HUES64 (cell line): ENCODE results near the gene OR2AT4.
"Not testable (repeated sequence)": the region's sequence is repeated elsewhere in the genome, so short reads cannot be mapped to it uniquely, and the experiment has no call there.

Source experiments
- H3K27ac ChIP-seq: 2 replicates; pipeline ENCODE4 v1.7.0; 2013; ENCODE audit warnings: low read depth, low read length, inconsistent platforms
- H3K27me3 ChIP-seq: 2 replicates; pipeline ENCODE4 v1.6.1; 2013; ENCODE audit warnings: mild to moderate bottlenecking, low read length; ENCODE audit not compliant: insufficient read depth
- H3K36me3 ChIP-seq: 2 replicates; pipeline ENCODE4 v1.6.1; 2013; ENCODE audit warnings: mild to moderate bottlenecking, low read length; ENCODE audit not compliant: insufficient read depth
- H3K4me1 ChIP-seq: 2 replicates; pipeline ENCODE4 v1.6.1; 2013; ENCODE audit warnings: mild to moderate bottlenecking, low read length, moderate library complexity; ENCODE audit not compliant: insufficient read depth
- H3K4me3 ChIP-seq: 2 replicates; pipeline ENCODE4 v1.5.1; 2013; ENCODE audit warnings: mild to moderate bottlenecking, low read length, moderate library complexity
- H3K9ac ChIP-seq: 2 replicates; pipeline ENCODE4 v1.6.1; 2013; ENCODE audit warnings: mild to moderate bottlenecking, low read depth, low read length
- H3K9me3 ChIP-seq: 2 replicates; pipeline ENCODE4 v1.6.1; 2013; ENCODE audit warnings: low read depth, low read length; ENCODE audit not compliant: insufficient read depth
- WGBS: fragments of 150-250, 120-280 bp; methylation state at CpG from one replicate; pipeline ENCODE4 v1.1.7; 2013; ENCODE audit warnings: missing lambda C conversion rate; 5-methylcytosine and 5-hydroxymethylcytosine counted together

OR2AT4 gene

DNA sequence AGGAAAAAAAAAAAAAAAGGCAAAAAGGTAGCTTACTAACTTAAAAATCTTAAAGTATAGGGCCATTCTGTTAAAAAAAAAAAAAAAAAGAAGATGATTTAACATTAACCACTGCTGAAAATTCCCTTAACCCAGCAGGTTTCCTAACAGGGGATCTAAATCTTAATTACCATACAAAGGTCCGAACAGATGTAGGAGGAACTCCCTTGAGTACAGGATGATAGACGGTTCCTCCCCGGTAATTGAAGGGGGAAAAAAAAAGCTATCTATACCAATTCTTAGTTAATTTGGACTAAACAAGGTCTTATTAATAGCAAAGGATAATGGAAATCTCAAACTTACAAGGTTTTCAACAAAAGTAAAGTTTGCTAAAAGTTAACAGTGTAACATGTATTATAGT, 54.9 kb downstream of the OR2AT4 start:
- H3K27ac ChIP-seq, H3K9ac ChIP-seq, H3K4me3 ChIP-seq, H3K9me3 ChIP-seq, H3K36me3 ChIP-seq, H3K4me1 ChIP-seq, H3K27me3 ChIP-seq: not testable (repeated sequence)
- no CpG with 5 or more reads among the region's 3 CpGs for WGBS

DNA sequence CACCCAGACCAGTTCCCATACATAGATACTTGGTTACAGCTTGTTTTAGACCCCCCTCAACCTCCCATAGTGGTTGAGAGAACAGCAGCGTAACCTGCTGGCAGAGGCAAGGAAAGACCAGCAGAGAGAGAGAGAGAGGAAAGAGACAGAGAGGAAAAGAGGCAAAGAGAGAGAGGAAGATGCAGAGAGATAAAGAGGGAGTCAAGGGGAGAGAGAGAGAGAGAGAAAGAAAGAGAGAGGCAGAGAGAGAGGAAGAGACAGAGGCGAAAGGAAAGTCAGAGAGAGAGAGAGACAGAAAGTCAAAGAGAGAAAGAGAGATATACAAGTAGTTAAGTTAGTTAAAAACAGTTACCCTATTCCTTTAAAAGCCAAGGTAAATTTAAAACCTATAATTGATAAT, 55.4 kb downstream of the OR2AT4 start:
- H3K9me3 ChIP-seq, result no peaks in the 10 kb centered on the region
- WGBS, result 74% methylated on average over 2 of the region's 2 CpGs

GRCh38 chr11:75040167-75040770, 56.4 kb downstream of the OR2AT4 start:
- H3K36me3 ChIP-seq, result no peaks in the 10 kb centered on the region
- WGBS, result 91% methylated on average over 11 of the region's 11 CpGs
- H3K4me3 ChIP-seq, result no peak overlapping the region
- no peak overlapping the region for H3K27ac ChIP-seq
- H3K9me3 ChIP-seq, result no peaks in the 10 kb centered on the region
- no peaks in the 10 kb centered on the region for H3K27me3 ChIP-seq
- H3K4me1 ChIP-seq, result no peaks in the 10 kb centered on the region
- H3K9ac ChIP-seq, result no peak overlapping the region

More for the DNA sequence above, 55.4 kb downstream of the OR2AT4 start:
- H3K9ac ChIP-seq, result no peak overlapping the region
- H3K27ac ChIP-seq, result no peak overlapping the region
- no peaks in the 10 kb centered on the region for H3K4me1 ChIP-seq
- H3K27me3 ChIP-seq, result no peaks in the 10 kb centered on the region
- no peaks in the 10 kb centered on the region for H3K36me3 ChIP-seq
- no peak overlapping the region for H3K4me3 ChIP-seq

DNA sequence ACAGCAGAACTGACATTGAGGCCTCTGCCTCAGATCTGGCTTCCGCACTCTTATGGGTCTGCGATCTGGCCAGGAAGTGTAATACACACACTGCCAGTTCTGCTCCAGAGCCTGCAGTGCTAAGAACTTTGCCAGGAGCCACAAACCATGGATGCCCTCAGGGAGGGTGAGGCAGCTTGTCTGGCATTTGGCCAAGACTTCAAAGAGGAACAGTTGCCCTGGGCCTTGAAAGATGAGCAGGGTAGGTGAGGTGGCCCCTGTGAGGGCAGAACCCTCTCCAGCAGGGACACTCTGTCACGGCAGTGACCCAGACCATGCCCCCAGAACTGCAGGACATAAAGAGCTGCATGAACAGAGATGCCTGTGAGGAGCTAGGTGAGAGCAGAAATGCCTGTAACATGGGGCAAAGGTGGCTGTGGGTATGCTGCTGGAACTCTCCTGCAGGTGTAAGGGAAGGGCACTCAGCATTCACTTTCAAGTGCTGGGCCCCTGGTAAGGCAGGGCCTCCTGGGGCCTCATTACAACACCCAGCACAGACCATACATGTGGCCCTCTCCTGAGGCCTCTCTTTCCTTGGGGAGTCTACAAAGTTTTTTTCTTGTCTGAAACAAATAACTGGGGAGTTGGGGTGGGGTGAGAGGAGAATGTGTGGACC, 60.6 kb downstream of the OR2AT4 start:
- H3K4me1 ChIP-seq, result no peaks in the 10 kb centered on the region
- 89% methylated on average over 3 of the region's 3 CpGs for WGBS
- H3K4me3 ChIP-seq, result no peak overlapping the region
- H3K9ac ChIP-seq, result no peak overlapping the region
- no peaks in the 10 kb centered on the region for H3K9me3 ChIP-seq
- H3K27ac ChIP-seq, result no peak overlapping the region
- H3K27me3 ChIP-seq, result no peaks in the 10 kb centered on the region
- H3K36me3 ChIP-seq, result no peaks in the 10 kb centered on the region

- Histone ChIP-seq H3K9me3 (no peaks in the 10 kb centered on the region), H3K27ac (no peak overlapping the region), H3K4me1 (no peaks in the 10 kb centered on the region), H3K27me3 (no peaks in the 10 kb centered on the region), H3K9ac (no peak overlapping the region), H3K4me3 (no peak overlapping the region), H3K36me3 (no peaks in the 10 kb centered on the region)
- 94% methylated on average over 5 of the region's 5 CpGs for WGBS
Measured at GRCh38 chr11:75035256-75035655, 61.4 kb downstream of the OR2AT4 start.

- WGBS, result 94% methylated on average over 3 of the region's 3 CpGs
- Histone ChIP-seq H3K36me3 (no peaks in the 10 kb centered on the region), H3K4me3 (no peak overlapping the region), H3K27me3 (no peaks in the 10 kb centered on the region), H3K9me3 (no peaks in the 10 kb centered on the region), H3K27ac (no peak overlapping the region), H3K9ac (no peak overlapping the region), H3K4me1 (no peaks in the 10 kb centered on the region)
Measured at GRCh38 chr11:75033916-75034315, 62.8 kb downstream of the OR2AT4 start.

DNA sequence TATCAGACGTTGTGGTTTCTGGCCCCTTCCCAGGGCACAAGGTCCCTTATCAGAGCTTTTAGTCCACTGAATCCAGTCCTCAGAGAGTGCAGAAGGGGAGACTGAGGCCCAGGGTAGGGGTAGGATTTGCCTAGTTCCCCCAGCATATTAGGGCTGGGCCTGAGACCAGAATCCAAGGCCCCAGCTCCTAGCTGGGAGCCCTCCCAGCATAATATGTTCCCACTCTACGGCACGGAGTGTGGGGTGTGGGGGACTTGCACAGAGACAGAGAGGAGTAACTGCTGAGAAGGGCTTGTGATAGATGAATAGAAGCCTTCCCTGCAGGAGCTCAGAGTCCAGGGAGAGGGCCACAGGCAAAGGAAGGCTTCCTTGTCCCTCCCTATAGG, 64.1 kb downstream of the OR2AT4 start:
- H3K27ac ChIP-seq, result no peak overlapping the region
- H3K4me1 ChIP-seq, result no peaks in the 10 kb centered on the region
- 94% methylated on average over 3 of the region's 3 CpGs for WGBS

DNA sequence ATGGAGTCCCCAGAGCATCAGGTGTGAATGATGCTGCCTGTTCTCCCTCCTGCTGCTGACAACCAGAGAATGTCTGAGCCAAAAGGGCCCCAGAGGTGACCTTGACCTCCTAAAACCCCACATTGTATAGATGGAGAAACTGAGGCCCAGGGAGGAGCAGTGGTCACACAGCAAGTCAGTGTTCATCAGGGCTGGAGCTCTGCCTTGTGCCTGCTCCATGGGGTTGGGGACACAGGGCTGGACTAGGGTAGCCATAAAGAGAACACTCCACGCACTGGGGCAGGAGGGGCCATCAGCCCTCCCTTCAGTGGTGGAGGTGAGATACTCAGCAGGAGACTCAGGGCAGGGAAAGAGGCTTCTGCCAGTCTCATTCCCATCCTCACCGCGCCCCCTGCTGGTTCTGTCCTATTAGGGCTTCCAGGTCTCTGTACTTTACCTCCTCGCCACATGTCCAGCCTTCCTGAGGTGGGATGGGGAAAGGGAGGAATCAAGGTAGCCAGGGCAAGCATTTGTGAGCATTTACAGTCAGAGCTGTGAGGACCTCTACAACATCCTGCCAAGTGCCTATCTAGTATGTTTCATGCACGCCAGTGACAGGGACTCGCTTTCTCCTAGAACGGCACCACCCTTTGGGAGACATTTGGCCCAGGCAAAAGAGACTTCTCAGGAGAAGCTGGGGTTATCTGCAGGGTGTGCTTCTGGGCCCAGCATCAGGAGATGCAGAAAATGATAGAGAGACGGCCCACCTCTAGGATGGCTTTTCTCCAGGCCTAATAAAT, 64.7 kb downstream of the OR2AT4 start:
- WGBS, result 72% methylated on average over 8 of the region's 8 CpGs
- no peaks in the 10 kb centered on the region for H3K27me3 ChIP-seq
- H3K9me3 ChIP-seq, result no peaks in the 10 kb centered on the region
- no peak overlapping the region for H3K27ac ChIP-seq
- H3K4me1 ChIP-seq, result no peaks in the 10 kb centered on the region
- no peaks in the 10 kb centered on the region for H3K36me3 ChIP-seq
- no peak overlapping the region for H3K9ac ChIP-seq
- no peak overlapping the region for H3K4me3 ChIP-seq

More for the DNA sequence above, 64.1 kb downstream of the OR2AT4 start:
- Histone ChIP-seq H3K36me3 (no peaks in the 10 kb centered on the region), H3K9me3 (no peaks in the 10 kb centered on the region), H3K4me3 (no peak overlapping the region), H3K27me3 (no peaks in the 10 kb centered on the region), H3K9ac (no peak overlapping the region)
